ENCODE data around the gene OR2L5.
A peak's percentile ranks its signal among the peaks of the same experiment; 100 is the strongest.

Gene OR2L5

GRCh38 chr1:248009681-248010080, 3.8 kb upstream of the OR2L5 start:
- ChIA-PET CTCF (no interaction called here), POLR2A (no interaction called here)
- H3K36me3 ChIP-seq (ENCODE audit: control insufficient read depth in 4 of 4, insufficient read depth in 4 of 4, low read length in 3 of 4), result no peaks in the 10 kb centered on the region
- H3K27me3 ChIP-seq (replicated peaks in 2 of 5; ENCODE audit: control insufficient read depth in 4 of 5, insufficient read depth in 5 of 5, low read length in 4 of 5), result no peaks in the 10 kb centered on the region
- DNase-seq, result peak; percentile 12 to 45 (median 39)
- no peaks in the 10 kb centered on the region for H3K4me1 ChIP-seq (ENCODE audit: control extremely low read depth in 1 of 4, control insufficient read depth in 4 of 4, insufficient read depth in 4 of 4, low read length in 3 of 4)
- peaks cover 3 to 35% (median 6%) of the 10 kb centered on the region in 5 experiments for H3K9me3 ChIP-seq (ENCODE audit: control extremely low read depth in 1 of 5, control insufficient read depth in 4 of 5, insufficient read depth in 2 of 5, low read depth in 1 of 5, low read length in 4 of 5)
- H3K27ac ChIP-seq (ENCODE audit: insufficient read depth in 1 of 2, low read depth in 1 of 2, low read length in 2 of 2, poor library complexity in 1 of 2, severe bottlenecking in 2 of 2), result no peak overlapping the region
- no peak overlapping the region for H3K4me3 ChIP-seq (ENCODE audit: control insufficient read depth in 1 of 7, extremely low read depth in 1 of 7, insufficient read depth in 4 of 7, low read depth in 2 of 7, low read length in 6 of 7)
- WGBS (ENCODE audit: insufficient coverage), result 100% methylated on average over 2 of the region's 3 CpGs

GRCh38 chr1:248015803-248016202, 2.3 kb downstream of the OR2L5 start:
- H3K4me3 ChIP-seq (ENCODE audit: control insufficient read depth in 1 of 7, extremely low read depth in 1 of 7, insufficient read depth in 4 of 7, low read depth in 2 of 7, low read length in 6 of 7), result no peak overlapping the region
- H3K27ac ChIP-seq (ENCODE audit: insufficient read depth in 1 of 2, low read depth in 1 of 2, low read length in 2 of 2, poor library complexity in 1 of 2, severe bottlenecking in 2 of 2), result no peak overlapping the region
- H3K27me3 ChIP-seq (replicated peaks in 2 of 5; ENCODE audit: control insufficient read depth in 4 of 5, insufficient read depth in 5 of 5, low read length in 4 of 5), result no peaks in the 10 kb centered on the region
- H3K9me3 ChIP-seq (ENCODE audit: control extremely low read depth in 1 of 5, control insufficient read depth in 4 of 5, insufficient read depth in 2 of 5, low read depth in 1 of 5, low read length in 4 of 5), result peaks cover 1 to 13% (median 3%) of the 10 kb centered on the region in 5 experiments
- no peaks in the 10 kb centered on the region for H3K4me1 ChIP-seq (ENCODE audit: control extremely low read depth in 1 of 4, control insufficient read depth in 4 of 4, insufficient read depth in 4 of 4, low read length in 3 of 4)
- WGBS (ENCODE audit: insufficient coverage), result no CpG with 5 or more reads among the region's 1 CpG
- no peaks in the 10 kb centered on the region for H3K36me3 ChIP-seq (ENCODE audit: control insufficient read depth in 4 of 4, insufficient read depth in 4 of 4, low read length in 3 of 4)
- no peak for DNase-seq
- ChIA-PET CTCF (no interaction called here), POLR2A (no interaction called here)

GRCh38 chr1:248029770-248030169, 16.3 kb downstream of the OR2L5 start, which contains the start of gene OR2L2:
OR2L2 (plus strand) TSS chr1:248030070; CDS start chr1:248038268, 8,198 bp downstream.
- peaks cover 0 to 2% (median under 1%) of the 10 kb centered on the region in 4 experiments for H3K36me3 ChIP-seq (ENCODE audit: control insufficient read depth in 4 of 4, insufficient read depth in 4 of 4, low read length in 3 of 4)
- H3K9me3 ChIP-seq (ENCODE audit: control extremely low read depth in 1 of 5, control insufficient read depth in 4 of 5, insufficient read depth in 2 of 5, low read depth in 1 of 5, low read length in 4 of 5), result peaks cover 5 to 14% (median 9%) of the 10 kb centered on the region in 5 experiments
- no peak for DNase-seq
- ChIA-PET POLR2A (no interaction called here), CTCF (no interaction called here)
- H3K4me1 ChIP-seq (ENCODE audit: control extremely low read depth in 1 of 4, control insufficient read depth in 4 of 4, insufficient read depth in 4 of 4, low read length in 3 of 4), result no peaks in the 10 kb centered on the region
- H3K27me3 ChIP-seq (replicated peaks in 2 of 5; ENCODE audit: control insufficient read depth in 4 of 5, insufficient read depth in 5 of 5, low read length in 4 of 5), result no peaks in the 10 kb centered on the region
- H3K27ac ChIP-seq (ENCODE audit: insufficient read depth in 1 of 2, low read depth in 1 of 2, low read length in 2 of 2, poor library complexity in 1 of 2, severe bottlenecking in 2 of 2), result no peak within 1 kb of the TSS
- WGBS (ENCODE audit: insufficient coverage), result no CpG with 5 or more reads among the region's 2 CpGs
- no peak within 1 kb of the TSS for H3K4me3 ChIP-seq (ENCODE audit: control insufficient read depth in 1 of 7, extremely low read depth in 1 of 7, insufficient read depth in 4 of 7, low read depth in 2 of 7, low read length in 6 of 7)

- H3K9me3 ChIP-seq (ENCODE audit: control extremely low read depth in 1 of 5, control insufficient read depth in 4 of 5, insufficient read depth in 2 of 5, low read depth in 1 of 5, low read length in 4 of 5), result no peaks in the 10 kb centered on the region
- 100% methylated on average over 1 of the region's 5 CpGs for WGBS (ENCODE audit: insufficient coverage)
- ChIA-PET POLR2A (no interaction called here), CTCF (no interaction called here)
- no peaks in the 10 kb centered on the region for H3K36me3 ChIP-seq (ENCODE audit: control insufficient read depth in 4 of 4, insufficient read depth in 4 of 4, low read length in 3 of 4)
- no peaks in the 10 kb centered on the region for H3K4me1 ChIP-seq (ENCODE audit: control extremely low read depth in 1 of 4, control insufficient read depth in 4 of 4, insufficient read depth in 4 of 4, low read length in 3 of 4)
- no peaks in the 10 kb centered on the region for H3K27me3 ChIP-seq (replicated peaks in 2 of 5; ENCODE audit: control insufficient read depth in 4 of 5, insufficient read depth in 5 of 5, low read length in 4 of 5)
- no peak overlapping the region for H3K27ac ChIP-seq (ENCODE audit: insufficient read depth in 1 of 2, low read depth in 1 of 2, low read length in 2 of 2, poor library complexity in 1 of 2, severe bottlenecking in 2 of 2)
- no peak overlapping the region for H3K4me3 ChIP-seq (ENCODE audit: control insufficient read depth in 1 of 7, extremely low read depth in 1 of 7, insufficient read depth in 4 of 7, low read depth in 2 of 7, low read length in 6 of 7)
- peak in 1 of 3 donors; percentile 3 for DNase-seq
These were observed 31.7 kb downstream of the OR2L5 start for GRCh38 chr1:248045209-248045608.

- H3K27ac ChIP-seq (ENCODE audit: insufficient read depth in 1 of 2, low read depth in 1 of 2, low read length in 2 of 2, poor library complexity in 1 of 2, severe bottlenecking in 2 of 2), result no peak within 1 kb of the TSS
- no peaks in the 10 kb centered on the region for H3K27me3 ChIP-seq (replicated peaks in 2 of 5; ENCODE audit: control insufficient read depth in 4 of 5, insufficient read depth in 5 of 5, low read length in 4 of 5)
- no peak for DNase-seq
- H3K9me3 ChIP-seq (ENCODE audit: control extremely low read depth in 1 of 5, control insufficient read depth in 4 of 5, insufficient read depth in 2 of 5, low read depth in 1 of 5, low read length in 4 of 5), result no peaks in the 10 kb centered on the region
- H3K36me3 ChIP-seq (ENCODE audit: control insufficient read depth in 4 of 4, insufficient read depth in 4 of 4, low read length in 3 of 4), result no peaks in the 10 kb centered on the region
- 100% methylated on average over 1 of the region's 2 CpGs for WGBS (ENCODE audit: insufficient coverage)
- CTCF ChIA-PET, result no interaction called here
- no peaks in the 10 kb centered on the region for H3K4me1 ChIP-seq (ENCODE audit: control extremely low read depth in 1 of 4, control insufficient read depth in 4 of 4, insufficient read depth in 4 of 4, low read length in 3 of 4)
- H3K4me3 ChIP-seq (ENCODE audit: control insufficient read depth in 1 of 7, extremely low read depth in 1 of 7, insufficient read depth in 4 of 7, low read depth in 2 of 7, low read length in 6 of 7), result no peak within 1 kb of the TSS
- POLR2A ChIA-PET, result no interaction called here
These were observed 33.1 kb downstream of the OR2L5 start, which contains the start of gene OR2L3 for GRCh38 chr1:248046536-248046935. OR2L3 (plus strand) TSS chr1:248046836; CDS start chr1:248060682, 13,846 bp downstream.

GRCh38 chr1:248047008-248047407, 33.5 kb downstream of the OR2L5 start:
- DNase-seq, result no peak
- POLR2A ChIA-PET, result no interaction called here
- Histone ChIP-seq H3K27ac (ENCODE audit: insufficient read depth in 1 of 2, low read depth in 1 of 2, low read length in 2 of 2, poor library complexity in 1 of 2, severe bottlenecking in 2 of 2) (no peak overlapping the region), H3K9me3 (ENCODE audit: control extremely low read depth in 1 of 5, control insufficient read depth in 4 of 5, insufficient read depth in 2 of 5, low read depth in 1 of 5, low read length in 4 of 5) (no peaks in the 10 kb centered on the region), H3K4me3 (ENCODE audit: control insufficient read depth in 1 of 7, extremely low read depth in 1 of 7, insufficient read depth in 4 of 7, low read depth in 2 of 7, low read length in 6 of 7) (no peak overlapping the region), H3K27me3 (replicated peaks in 2 of 5; ENCODE audit: control insufficient read depth in 4 of 5, insufficient read depth in 5 of 5, low read length in 4 of 5) (no peaks in the 10 kb centered on the region), H3K36me3 (ENCODE audit: control insufficient read depth in 4 of 4, insufficient read depth in 4 of 4, low read length in 3 of 4) (no peaks in the 10 kb centered on the region), H3K4me1 (ENCODE audit: control extremely low read depth in 1 of 4, control insufficient read depth in 4 of 4, insufficient read depth in 4 of 4, low read length in 3 of 4) (no peaks in the 10 kb centered on the region)
- no CpG with 5 or more reads among the region's 1 CpG for whole genome bisulfite sequencing (ENCODE audit: insufficient coverage)
- CTCF ChIA-PET, result interaction anchor here (1.3 kb wide), 1 partner anchor 131 kb away, joined by 3 read pairs; no protein-coding TSS in a partner anchor

GRCh38 chr1:248054671-248055070, 41.2 kb downstream of the OR2L5 start:
- ChIA-PET POLR2A (no interaction called here), CTCF (no interaction called here)
- no peaks in the 10 kb centered on the region for H3K4me1 ChIP-seq (ENCODE audit: control extremely low read depth in 1 of 4, control insufficient read depth in 4 of 4, insufficient read depth in 4 of 4, low read length in 3 of 4)
- H3K27ac ChIP-seq (ENCODE audit: insufficient read depth in 1 of 2, low read depth in 1 of 2, low read length in 2 of 2, poor library complexity in 1 of 2, severe bottlenecking in 2 of 2), result no peak overlapping the region
- no peak overlapping the region for H3K4me3 ChIP-seq (ENCODE audit: control insufficient read depth in 1 of 7, extremely low read depth in 1 of 7, insufficient read depth in 4 of 7, low read depth in 2 of 7, low read length in 6 of 7)
- peaks cover 0 to 7% (median 1%) of the 10 kb centered on the region in 5 experiments for H3K9me3 ChIP-seq (ENCODE audit: control extremely low read depth in 1 of 5, control insufficient read depth in 4 of 5, insufficient read depth in 2 of 5, low read depth in 1 of 5, low read length in 4 of 5)
- no peaks in the 10 kb centered on the region for H3K27me3 ChIP-seq (replicated peaks in 2 of 5; ENCODE audit: control insufficient read depth in 4 of 5, insufficient read depth in 5 of 5, low read length in 4 of 5)
- peak; percentile 25 to 74 (median 52) for DNase-seq
- H3K36me3 ChIP-seq (ENCODE audit: control insufficient read depth in 4 of 4, insufficient read depth in 4 of 4, low read length in 3 of 4), result no peaks in the 10 kb centered on the region

All from common myeloid progenitor, CD34-positive (primary cell).